Peyer's patch (tissue), 4 donors: ENCODE results near the gene KCTD2. TPM values are rescaled to one million over a fixed set of nuclear protein-coding genes. Genes with fewer than 3 reads are reported as not detected.
"Not testable (repeated sequence)": the region's sequence is repeated elsewhere in the genome, so short reads cannot be mapped to it uniquely, and the experiment has no call there.

Source experiments
- DNase-seq, 3 donors: peaks; one replicate each; pipeline ENCODE4 v3.0.0-alpha.2; 2017 to 2019
- H3K27ac ChIP-seq, 4 donors: fragments of 200-600 bp; sonication (generic); one replicate each; pipeline ENCODE4 v1.5.1; 2016 to 2019
- H3K27me3 ChIP-seq, 2 donors: fragments of 200-600 bp; sonication (generic); one replicate each; pipeline ENCODE4 v1.5.1; 2019
- H3K36me3 ChIP-seq, 3 donors: fragments of 200-600 bp; sonication (generic); one replicate each; pipeline ENCODE4 v1.5.1; 2016 to 2019
- H3K4me1 ChIP-seq, 4 donors: fragments of 200-600 bp; sonication (generic); one replicate each; pipeline ENCODE4 v1.5.1; 2016 to 2019
- H3K4me3 ChIP-seq, 4 donors: fragments of 200-600 bp; sonication (generic); 1 replicate in 3 of 4; 2 replicates in 1 of 4; pipeline ENCODE4 v1.5.1; 2016 to 2019; ENCODE audit warnings: mild to moderate bottlenecking in 1 of 4
- H3K9me3 ChIP-seq, 4 donors: fragments of 200-600 bp; sonication (generic); one replicate each; pipeline ENCODE4 v1.5.1; 2016 to 2019; ENCODE audit warnings: mild to moderate bottlenecking in 1 of 4
- POLR2A ChIP-seq, 2 donors: fragments of 450-650 bp; IDR thresholded peaks; one replicate each; pipeline ENCODE4 v1.5.1; 2017; ENCODE audit warnings: antibody characterized with exemption in 2 of 2, mild to moderate bottlenecking in 2 of 2, moderate library complexity in 2 of 2
- total RNA-seq, 4 donors: library from RNA; depleted of rRNA; stranded (reverse); fragments of >200 nt; gene quantifications; one replicate each; pipeline ENCODE4 v1.1.0, GENCODE V29; 2016
- TF ChIP-seq, protein P1 (sequence below), 6 experiments: fragments of 450-650 bp in 4 of 6; fragments of 200-600 bp in 2 of 6; sonication (generic) in 1 of 6; IDR thresholded peaks; one replicate each; pipeline ENCODE4 v1.5.1; 2017 to 2019; ENCODE audit warnings: antibody characterized with exemption in 6 of 6, mild to moderate bottlenecking in 3 of 6, moderate library complexity in 1 of 6

Gene KCTD2
- total RNA-seq, 4 donors from 2014 or later, result 14.9 to 23.5 (median 20.4) TPM

DNA sequence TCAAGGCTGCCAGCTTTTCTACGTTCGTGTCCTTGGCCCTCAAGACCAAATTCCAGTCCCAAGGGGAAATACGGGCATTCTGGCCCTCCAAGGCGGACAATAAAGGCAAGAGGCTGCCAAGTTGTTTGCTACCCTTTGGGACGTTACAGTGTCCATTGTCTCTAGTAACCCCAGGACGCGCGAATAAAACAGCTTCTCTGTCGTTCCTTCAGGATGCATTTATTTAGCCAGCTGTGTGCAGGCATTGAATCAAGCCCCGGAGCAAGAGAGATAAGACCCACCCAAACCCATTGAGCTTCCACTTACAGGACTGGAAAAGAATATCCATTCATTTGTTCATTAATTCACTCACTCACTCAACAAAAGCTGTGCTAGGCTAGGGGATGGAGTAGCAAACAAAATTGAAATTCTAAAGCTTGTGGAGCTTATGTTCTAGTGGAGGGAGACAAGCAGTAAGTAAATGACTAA is 33.9 kb upstream of the KCTD2 start:
- no peak for TF ChIP-seq POLR2A (IDR thresholded peaks at IDR 0.05)
- TF ChIP-seq, protein P1, sequence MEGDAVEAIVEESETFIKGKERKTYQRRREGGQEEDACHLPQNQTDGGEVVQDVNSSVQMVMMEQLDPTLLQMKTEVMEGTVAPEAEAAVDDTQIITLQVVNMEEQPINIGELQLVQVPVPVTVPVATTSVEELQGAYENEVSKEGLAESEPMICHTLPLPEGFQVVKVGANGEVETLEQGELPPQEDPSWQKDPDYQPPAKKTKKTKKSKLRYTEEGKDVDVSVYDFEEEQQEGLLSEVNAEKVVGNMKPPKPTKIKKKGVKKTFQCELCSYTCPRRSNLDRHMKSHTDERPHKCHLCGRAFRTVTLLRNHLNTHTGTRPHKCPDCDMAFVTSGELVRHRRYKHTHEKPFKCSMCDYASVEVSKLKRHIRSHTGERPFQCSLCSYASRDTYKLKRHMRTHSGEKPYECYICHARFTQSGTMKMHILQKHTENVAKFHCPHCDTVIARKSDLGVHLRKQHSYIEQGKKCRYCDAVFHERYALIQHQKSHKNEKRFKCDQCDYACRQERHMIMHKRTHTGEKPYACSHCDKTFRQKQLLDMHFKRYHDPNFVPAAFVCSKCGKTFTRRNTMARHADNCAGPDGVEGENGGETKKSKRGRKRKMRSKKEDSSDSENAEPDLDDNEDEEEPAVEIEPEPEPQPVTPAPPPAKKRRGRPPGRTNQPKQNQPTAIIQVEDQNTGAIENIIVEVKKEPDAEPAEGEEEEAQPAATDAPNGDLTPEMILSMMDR (IDR thresholded peaks at IDR 0.05), result no peak
- Histone ChIP-seq H3K27me3 (no peaks in the 10 kb centered on the region), H3K4me1 (peaks cover 0 to 23% (median 7%) of the 10 kb centered on the region in 4 donors), H3K36me3 (peaks cover 0 to 13% (median 0%) of the 10 kb centered on the region in 3 donors), H3K4me3 (peak overlapping the region; percentile 82 to 94 (median 88)), H3K9me3 (no peaks in the 10 kb centered on the region), H3K27ac (peak overlapping the region; percentile 59 to 88 (median 80))
- DNase-seq, result no peak

- TF ChIP-seq POLR2A (IDR thresholded peaks at IDR 0.05), result no peak
- TF ChIP-seq, protein P1 (IDR thresholded peaks at IDR 0.05), result no peak
- no peaks in the 10 kb centered on the region for H3K4me1 ChIP-seq
- H3K9me3 ChIP-seq, result no peaks in the 10 kb centered on the region
- no peak overlapping the region for H3K4me3 ChIP-seq
- DNase-seq, result no peak
- H3K36me3 ChIP-seq, result peaks cover 0 to 53% (median 0%) of the 10 kb centered on the region in 3 donors
- H3K27me3 ChIP-seq, result no peaks in the 10 kb centered on the region
- H3K27ac ChIP-seq, result no peak overlapping the region
Measured at GRCh38 chr17:75019146-75019545, 27.9 kb upstream of the KCTD2 start.

GRCh38 chr17:75019710-75020109 is 27.3 kb upstream of the KCTD2 start:
- Histone ChIP-seq H3K36me3 (peaks cover 0 to 53% (median 0%) of the 10 kb centered on the region in 3 donors), H3K9me3 (no peaks in the 10 kb centered on the region), H3K4me1 (no peaks in the 10 kb centered on the region), H3K27ac (no peak overlapping the region), H3K27me3 (no peaks in the 10 kb centered on the region), H3K4me3 (no peak overlapping the region)
- TF ChIP-seq POLR2A (IDR thresholded peaks at IDR 0.05), result no peak
- TF ChIP-seq, protein P1 (IDR thresholded peaks at IDR 0.05), result no peak
- no peak for DNase-seq

DNA sequence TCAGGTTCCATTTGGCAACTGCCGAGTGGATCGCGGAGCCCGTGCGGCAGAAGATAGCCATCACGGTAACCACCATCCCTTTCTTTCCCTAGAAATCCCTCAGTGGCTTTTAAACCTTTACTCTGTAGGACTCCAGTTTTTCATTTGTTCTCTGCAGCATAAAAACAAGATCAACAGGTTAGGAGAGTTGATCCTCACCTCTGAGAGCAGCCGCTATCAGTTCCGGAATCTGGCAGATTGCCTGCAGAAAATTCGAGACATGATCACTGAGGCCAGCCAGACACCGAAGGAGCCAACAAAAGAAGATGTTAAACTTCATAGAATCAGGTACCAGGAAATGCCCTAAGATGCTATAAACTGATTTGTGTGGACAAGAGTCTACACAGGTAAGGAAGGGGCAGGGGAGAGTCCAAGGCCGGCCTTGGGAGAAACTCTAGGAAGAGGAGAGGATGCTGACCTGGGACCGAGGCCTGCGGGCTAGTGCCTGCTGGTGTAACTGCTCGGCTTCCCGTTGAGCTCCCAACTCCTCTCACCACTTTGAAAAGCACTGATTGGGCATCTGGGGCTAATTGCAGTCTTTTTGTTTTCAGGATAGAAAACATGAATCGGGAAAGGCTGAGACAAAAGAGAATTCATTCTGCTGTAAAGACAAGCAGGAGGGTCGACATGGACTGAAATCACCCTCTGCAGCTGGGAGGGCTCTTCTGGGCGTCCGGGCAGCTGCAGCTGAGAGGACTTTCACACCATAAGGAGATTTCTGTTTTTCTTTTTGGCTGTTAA is 26.5 kb upstream of the KCTD2 start:
- no peak for TF ChIP-seq POLR2A (IDR thresholded peaks at IDR 0.05)
- TF ChIP-seq, protein P1 (IDR thresholded peaks at IDR 0.05), result no peak
- H3K36me3 ChIP-seq, result peaks cover 0 to 53% (median 0%) of the 10 kb centered on the region in 3 donors

GRCh38 chr17:75024686-75025397 is 22.2 kb upstream of the KCTD2 start:
- Histone ChIP-seq H3K4me3 (no peak overlapping the region), H3K4me1 (no peaks in the 10 kb centered on the region), H3K9me3 (no peaks in the 10 kb centered on the region), H3K36me3 (peaks cover 0 to 30% (median 0%) of the 10 kb centered on the region in 3 donors), H3K27me3 (no peaks in the 10 kb centered on the region), H3K27ac (no peak overlapping the region)
- no peak for TF ChIP-seq POLR2A (IDR thresholded peaks at IDR 0.05)
- TF ChIP-seq, protein P1 (IDR thresholded peaks at IDR 0.05), result no peak
- DNase-seq, result no peak

More for the DNA sequence above, 26.5 kb upstream of the KCTD2 start:
- DNase-seq, result no peak
- H3K27me3 ChIP-seq, result no peaks in the 10 kb centered on the region
- no peak overlapping the region for H3K27ac ChIP-seq
- no peaks in the 10 kb centered on the region for H3K4me1 ChIP-seq
- no peaks in the 10 kb centered on the region for H3K9me3 ChIP-seq
- H3K4me3 ChIP-seq, result no peak overlapping the region

- peaks cover 0 to 25% (median 0%) of the 10 kb centered on the region in 3 donors for H3K36me3 ChIP-seq
- not testable (repeated sequence) for H3K4me3 ChIP-seq, DNase-seq, H3K9me3 ChIP-seq, H3K4me1 ChIP-seq, H3K27me3 ChIP-seq, H3K27ac ChIP-seq
Measured at GRCh38 chr17:75025398-75025734, 21.7 kb upstream of the KCTD2 start.

- not testable (repeated sequence) for H3K27me3 ChIP-seq, H3K9me3 ChIP-seq, H3K4me1 ChIP-seq, H3K4me3 ChIP-seq, DNase-seq, H3K27ac ChIP-seq
- H3K36me3 ChIP-seq, result peaks cover 0 to 12% (median 0%) of the 10 kb centered on the region in 3 donors
Measured at GRCh38 chr17:75026650-75027049, 20.4 kb upstream of the KCTD2 start.
